Coronary artery (tissue), 2 donors: Measurements from ENCODE around the gene RAD50.
A peak's percentile ranks its signal among the peaks of the same experiment; 100 is the strongest.

Experiments used
- DNase-seq: peaks from one replicate; pipeline ENCODE4 v3.0.0-alpha.2; 2017; ENCODE audit warnings: low spot score
- H3K27ac ChIP-seq, 2 donors: fragments of 200-600 bp; sonication (generic); one replicate each; pipeline ENCODE4 v1.5.1; 2016 to 2019
- H3K4me3 ChIP-seq: fragments of 200-600 bp; sonication (generic); 2 replicates; pipeline ENCODE4 v1.5.1; 2016; ENCODE audit warnings: mild to moderate bottlenecking, moderate library complexity
- CTCF ChIP-seq: fragments of 200-600 bp; sonication (generic); IDR thresholded peaks from one replicate; pipeline ENCODE4 v1.5.1; 2019; ENCODE audit warnings: antibody characterized with exemption

Gene RAD50

GRCh38 chr5:132667761-132668705 is 111.3 kb downstream of the RAD50 start:
- DNase-seq = peak; percentile 49
- H3K27ac ChIP-seq = no peak overlapping the region
- no peak overlapping the region for H3K4me3 ChIP-seq
- no peak for TF ChIP-seq CTCF

GRCh38 chr5:132668706-132669454 is 112.1 kb downstream of the RAD50 start:
- no peak overlapping the region for H3K27ac ChIP-seq
- DNase-seq = peak; percentile 40
- no peak overlapping the region for H3K4me3 ChIP-seq
- no peak for TF ChIP-seq CTCF

GRCh38 chr5:132669455-132669820 is 112.7 kb downstream of the RAD50 start:
- DNase-seq = peak; percentile 58
- TF ChIP-seq CTCF = no peak

GRCh38 chr5:132669966-132670882 is 113.4 kb downstream of the RAD50 start:
- H3K4me3 ChIP-seq = no peak overlapping the region
- TF ChIP-seq CTCF = no peak
- DNase-seq = peak; percentile 22
- H3K27ac ChIP-seq = no peak overlapping the region

More at GRCh38 chr5:132669455-132669820, 112.7 kb downstream of the RAD50 start:
- no peak overlapping the region for H3K4me3 ChIP-seq
- H3K27ac ChIP-seq = no peak overlapping the region

GRCh38 chr5:132671000-132671399 is 114.2 kb downstream of the RAD50 start:
- Histone ChIP-seq H3K27ac (no peak overlapping the region), H3K4me3 (no peak overlapping the region)
- DNase-seq = no peak
- TF ChIP-seq CTCF = no peak

GRCh38 chr5:132673488-132673887 is 116.7 kb downstream of the RAD50 start:
- no peak for DNase-seq
- no peak overlapping the region for H3K27ac ChIP-seq
- no peak for TF ChIP-seq CTCF
- no peak overlapping the region for H3K4me3 ChIP-seq
